ENCODE results near the gene NID1. TPM values are rescaled to one million over a fixed set of nuclear protein-coding genes. Genes with fewer than 3 reads are reported as not detected.
"Not testable (repeated sequence)": the region's sequence is repeated elsewhere in the genome, so short reads cannot be mapped to it uniquely, and the experiment has no call there.

NID1 gene
- total RNA-seq, 5 donors from 2014 or later (not counting 1 experiment from before 2014, with no cell fraction given) = 0.05 to 0.50 (median 0.34) TPM; not detected in 1

GRCh38 chr1:235927551-235927950 lies 137.3 kb downstream of the NID1 start:
- POLR2A ChIA-PET; H3K27ac ChIP-seq (ENCODE audit: low read length); CTCF ChIA-PET; H3K27ac Mint-ChIP-seq; H3K36me3 ChIP-seq (ENCODE audit: control insufficient read depth in 2 of 2, extremely low read depth in 1 of 2, insufficient read depth in 1 of 2, low read length in 1 of 2); H3K27me3 ChIP-seq (replicated peaks in 1 of 2; ENCODE audit: control insufficient read depth in 2 of 2, extremely low read depth in 1 of 2, insufficient read depth in 2 of 2, low read length in 1 of 2); H3K36me3 Mint-ChIP-seq; H3K4me3 ChIP-seq (ENCODE audit: control insufficient read depth in 1 of 2, extremely low read depth in 1 of 2, low read length in 1 of 2); H3K4me3 Mint-ChIP-seq; DNase-seq; H3K9me3 Mint-ChIP-seq; ATAC-seq (replicated peaks in 1 of 4); H3K27me3 Mint-ChIP-seq; H3K9me3 ChIP-seq: not testable (repeated sequence)
- H3K4me1 Mint-ChIP-seq = peaks cover 26 to 36% (median 34%) of the 10 kb centered on the region in 3 donors
- peaks cover 15 to 19% of the 10 kb centered on the region in 2 experiments for H3K4me1 ChIP-seq (ENCODE audit: control insufficient read depth in 1 of 2, extremely low read depth in 1 of 2, insufficient read depth in 2 of 2, low read length in 2 of 2)

Other genes with a start within 250 kb of the NID1 start
- gene LYST, start 198.2 kb downstream of the NID1 start, total RNA-seq = 10 to 100 TPM; 19.7 to 37.9 (median 29.1) TPM
- 10 to 100 TPM; 11.2 to 16.1 (median 12.2) TPM for gene GPR137B, start 77.4 kb upstream of the NID1 start, total RNA-seq
- 10 to 100 TPM; 11.3 to 15.4 (median 12.4) TPM for gene ERO1B, start 216.9 kb upstream of the NID1 start, total RNA-seq

Data from T-cell (primary cell).